ENCODE measurements around the gene MLXIP. TPM values are rescaled to one million over a fixed set of nuclear protein-coding genes. Genes with fewer than 3 reads are reported as not detected.
A peak's percentile ranks its signal among the peaks of the same experiment; 100 is the strongest.

MLXIP gene
- total RNA-seq, 2 donors from 2014 or later = 19.7 to 28.9 TPM

DNA sequence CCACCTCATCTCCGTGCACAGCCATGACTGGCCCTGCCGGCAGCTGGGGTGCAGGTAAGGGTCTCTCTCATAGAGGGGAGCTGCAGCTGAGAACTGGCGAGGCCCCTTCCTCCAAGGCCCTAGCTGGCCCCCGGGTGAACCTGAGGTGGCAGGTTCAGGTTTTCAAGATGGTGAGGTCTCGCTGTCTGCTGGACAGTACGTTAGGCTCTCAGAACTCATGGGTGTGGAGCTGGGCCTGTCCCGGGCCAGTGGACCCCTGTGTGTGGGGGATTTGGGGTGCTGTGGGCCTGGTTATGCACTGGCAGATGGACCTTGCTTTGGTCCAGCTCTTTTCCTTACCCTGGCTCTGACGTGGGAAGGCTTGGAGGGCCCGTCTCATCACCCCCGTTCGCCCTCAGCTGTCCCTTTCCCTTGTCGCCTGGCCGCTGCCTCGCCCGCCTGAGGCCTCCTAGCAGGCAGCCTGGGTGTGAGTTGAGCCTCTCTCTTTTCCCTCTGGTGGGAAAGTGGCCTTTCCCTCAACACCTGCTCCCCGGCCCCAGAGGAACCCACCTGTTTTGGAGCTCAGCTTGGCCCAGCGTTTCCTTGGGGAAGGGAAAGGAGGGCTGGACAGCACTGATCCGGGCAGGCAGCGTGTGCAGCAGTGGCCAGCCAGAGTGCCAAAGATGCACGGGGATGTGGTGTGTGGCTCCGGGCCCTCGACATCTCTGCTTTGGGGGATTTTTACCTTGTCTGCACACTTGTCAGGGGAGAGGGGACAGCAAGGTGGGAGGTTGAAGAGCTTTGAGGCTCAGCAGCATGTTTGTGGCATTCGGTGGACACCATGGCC is 67.2 kb downstream of the MLXIP start:
- H3K27ac Mint-ChIP-seq = no peak overlapping the region

DNA sequence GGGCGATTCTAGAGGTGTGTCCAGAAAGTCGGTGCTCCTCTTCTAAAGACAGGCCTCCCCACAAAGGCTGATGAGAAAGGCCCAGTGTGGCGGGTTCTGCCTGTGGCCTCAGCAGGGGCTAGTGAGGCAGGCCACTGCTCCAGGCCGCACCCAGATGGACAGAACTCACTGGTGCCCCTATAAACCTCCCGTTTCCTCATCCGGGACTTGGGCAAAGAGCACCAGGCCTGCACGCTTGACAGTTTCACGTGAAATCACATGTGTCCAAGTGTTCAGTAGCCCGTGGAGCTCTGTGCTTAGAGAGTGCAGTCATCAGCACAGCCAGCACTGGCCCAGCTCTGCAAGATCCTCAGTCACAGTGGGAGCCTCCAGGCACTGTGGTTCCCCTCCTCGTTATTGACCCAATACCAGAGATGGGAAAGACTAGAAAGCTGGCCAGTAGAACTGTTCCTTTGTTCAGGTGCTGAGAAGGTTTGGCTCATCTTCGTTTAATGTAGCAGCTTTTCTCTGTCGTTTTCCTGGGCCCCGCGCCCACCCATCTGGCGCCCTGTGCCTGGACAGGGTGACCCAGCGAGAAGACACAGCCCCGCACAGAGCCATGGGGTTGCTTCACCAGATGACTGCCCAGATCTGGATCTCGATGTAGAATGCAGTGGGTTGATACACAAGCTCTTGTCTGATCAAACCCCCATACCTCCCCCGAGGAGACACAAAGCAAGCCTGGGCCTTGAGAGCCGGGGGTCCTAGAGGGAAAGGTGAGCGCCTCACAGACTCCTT is 69.1 kb downstream of the MLXIP start:
- no peak overlapping the region for H3K27ac Mint-ChIP-seq
- H3K9me3 Mint-ChIP-seq = no peaks in the 10 kb centered on the region
- no peak for ATAC-seq (replicated peaks)
- peaks cover 3% of the 10 kb centered on the region for H3K4me1 Mint-ChIP-seq
- peaks cover 9% of the 10 kb centered on the region for H3K36me3 Mint-ChIP-seq (ENCODE audit: low read depth)
- no peaks in the 10 kb centered on the region for H3K27me3 Mint-ChIP-seq
- H3K4me3 Mint-ChIP-seq = no peak overlapping the region

More for the DNA sequence above, 67.2 kb downstream of the MLXIP start:
- Mint-ChIP-seq H3K4me3 (no peak overlapping the region), H3K27me3 (no peaks in the 10 kb centered on the region), H3K36me3 (ENCODE audit: low read depth) (peaks cover 19% of the 10 kb centered on the region), H3K9me3 (no peaks in the 10 kb centered on the region), H3K4me1 (peaks cover 3% of the 10 kb centered on the region)
- ATAC-seq (replicated peaks) = no peak

DNA sequence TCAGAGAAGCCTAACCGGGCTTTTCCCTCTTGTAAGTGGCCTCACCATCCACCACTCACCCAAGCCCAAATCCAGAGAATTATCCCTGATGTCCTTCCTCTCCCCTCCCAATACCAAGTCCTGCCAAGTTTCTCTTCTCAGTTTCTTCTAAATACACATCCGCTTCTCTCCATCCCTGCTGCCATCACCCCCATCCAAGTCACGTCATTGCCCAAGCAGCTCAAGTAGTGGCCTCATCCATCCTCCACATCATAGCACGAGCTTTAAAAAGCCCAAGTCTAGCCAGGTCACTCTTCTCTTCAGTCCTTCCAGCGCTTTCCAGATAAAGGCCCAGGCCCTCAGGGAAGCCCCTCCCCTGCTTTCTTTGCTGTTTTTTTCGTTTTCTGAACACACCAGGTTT is 70.1 kb downstream of the MLXIP start:
- ATAC-seq (replicated peaks) = no peak
- H3K9me3 Mint-ChIP-seq = no peaks in the 10 kb centered on the region
- peaks cover 3% of the 10 kb centered on the region for H3K4me1 Mint-ChIP-seq
- H3K27me3 Mint-ChIP-seq = no peaks in the 10 kb centered on the region
- H3K4me3 Mint-ChIP-seq = no peak overlapping the region
- H3K27ac Mint-ChIP-seq = no peak overlapping the region
- peaks cover 4% of the 10 kb centered on the region for H3K36me3 Mint-ChIP-seq (ENCODE audit: low read depth)

DNA sequence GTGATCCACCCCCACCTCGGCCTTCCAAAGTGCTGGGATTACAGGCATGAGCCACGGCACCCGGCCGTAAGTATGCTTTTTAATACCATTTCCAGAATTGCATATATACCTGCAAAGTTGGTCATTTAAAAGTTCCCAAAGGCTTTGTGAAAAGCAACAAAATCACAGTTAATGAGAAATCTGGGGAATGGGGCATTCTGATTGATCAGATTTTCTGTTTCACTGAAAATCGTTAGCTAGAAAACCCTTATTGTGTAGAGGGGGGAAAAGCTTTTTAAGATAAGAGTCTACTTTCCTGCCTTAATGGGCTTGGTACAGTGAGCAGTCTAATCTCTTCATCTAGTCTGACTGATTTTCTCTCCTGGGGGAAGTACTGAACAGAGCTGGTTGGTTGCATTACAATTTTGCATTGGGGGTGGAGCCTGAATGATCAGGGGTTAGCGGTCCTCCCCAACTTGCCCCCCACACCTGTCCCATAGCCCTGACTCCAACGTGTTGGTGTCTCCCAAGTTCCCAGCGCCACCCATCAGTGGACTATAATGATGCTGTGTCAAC is 71.6 kb downstream of the MLXIP start:
- ATAC-seq (replicated peaks) = no peak
- Mint-ChIP-seq H3K27me3 (no peaks in the 10 kb centered on the region), H3K4me3 (no peak overlapping the region), H3K27ac (no peak overlapping the region), H3K4me1 (no peaks in the 10 kb centered on the region), H3K9me3 (no peaks in the 10 kb centered on the region), H3K36me3 (ENCODE audit: low read depth) (no peaks in the 10 kb centered on the region)

DNA sequence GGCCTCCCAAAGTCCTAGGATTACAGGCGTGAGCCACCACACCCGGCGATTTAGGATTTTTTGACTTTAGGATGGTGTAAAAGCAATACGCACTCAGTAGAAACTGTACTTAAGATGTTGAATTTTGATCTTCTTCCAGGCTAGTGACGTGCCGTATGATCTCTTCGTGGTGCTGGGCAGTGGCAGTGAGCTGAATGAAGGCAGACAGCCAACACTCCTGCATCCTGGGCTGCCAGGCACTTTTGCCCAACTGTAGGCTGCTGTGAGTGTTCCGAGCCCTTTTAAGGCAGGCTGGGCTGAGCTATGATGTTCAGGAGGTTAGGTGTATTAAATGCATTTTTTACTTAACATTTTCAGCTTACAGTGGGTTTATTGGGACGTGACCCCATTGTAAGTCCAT is 74.2 kb downstream of the MLXIP start:
- no peak overlapping the region for H3K4me3 Mint-ChIP-seq
- no peak for ATAC-seq (replicated peaks)
- H3K36me3 Mint-ChIP-seq (ENCODE audit: low read depth) = no peaks in the 10 kb centered on the region
- H3K9me3 Mint-ChIP-seq = no peaks in the 10 kb centered on the region
- H3K27me3 Mint-ChIP-seq = no peaks in the 10 kb centered on the region
- H3K4me1 Mint-ChIP-seq = no peaks in the 10 kb centered on the region
- no peak overlapping the region for H3K27ac Mint-ChIP-seq

DNA sequence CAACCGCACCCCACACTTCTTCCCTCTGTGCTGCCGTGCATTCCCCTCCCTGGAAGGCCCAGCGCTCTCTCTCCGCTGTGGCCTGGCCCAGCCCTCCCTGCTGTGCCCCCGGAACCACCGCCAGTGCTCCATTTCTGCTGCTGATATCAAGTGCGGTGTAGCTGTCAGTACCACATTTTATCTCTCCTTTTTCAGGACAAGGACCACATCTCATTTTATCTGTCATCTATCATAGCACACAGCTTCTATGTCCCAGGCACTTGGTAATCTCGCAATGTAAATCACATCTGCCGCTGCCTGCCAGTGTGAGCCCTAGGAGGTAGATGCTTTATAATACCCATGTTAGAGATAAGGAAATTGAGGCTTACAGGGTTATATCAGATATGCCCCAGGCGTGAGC is 77.1 kb downstream of the MLXIP start:
- no peaks in the 10 kb centered on the region for H3K4me1 Mint-ChIP-seq
- H3K36me3 Mint-ChIP-seq (ENCODE audit: low read depth) = no peaks in the 10 kb centered on the region
- ATAC-seq (replicated peaks) = no peak
- H3K27ac Mint-ChIP-seq = no peak overlapping the region
- no peak overlapping the region for H3K4me3 Mint-ChIP-seq
- H3K9me3 Mint-ChIP-seq = no peaks in the 10 kb centered on the region
- no peaks in the 10 kb centered on the region for H3K27me3 Mint-ChIP-seq

DNA sequence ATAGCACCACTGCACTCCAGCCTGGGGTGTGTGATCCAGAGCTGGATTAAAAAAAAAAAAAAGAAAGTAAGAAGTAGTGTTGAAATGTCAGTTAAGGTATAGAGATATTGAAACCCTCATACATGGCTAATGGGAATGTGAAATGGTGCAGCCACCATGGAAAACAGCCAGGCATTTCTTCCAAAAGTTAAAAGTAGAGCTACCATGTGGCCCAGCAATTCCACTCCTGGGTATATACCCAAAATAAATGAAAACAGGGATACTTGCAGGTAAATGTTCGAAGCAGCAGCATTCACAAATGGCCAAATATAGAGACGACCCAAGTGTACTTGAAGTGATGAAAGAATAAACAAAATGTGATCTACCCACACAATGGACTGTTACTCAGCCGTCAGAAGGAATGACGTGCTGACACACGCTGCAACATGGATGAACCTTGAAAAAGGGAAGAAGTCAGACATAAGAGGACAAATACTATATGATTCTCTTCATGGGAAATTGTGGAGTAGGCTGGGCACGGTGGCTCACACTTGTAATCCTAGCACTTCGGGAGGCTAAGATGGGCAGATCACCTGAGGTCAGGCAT is 80.2 kb downstream of the MLXIP start:
- Mint-ChIP-seq H3K36me3 (ENCODE audit: low read depth) (no peaks in the 10 kb centered on the region), H3K4me1 (no peaks in the 10 kb centered on the region), H3K4me3 (no peak overlapping the region), H3K27me3 (peaks cover 3% of the 10 kb centered on the region), H3K9me3 (no peaks in the 10 kb centered on the region), H3K27ac (no peak overlapping the region)
- ATAC-seq (replicated peaks) = no peak

DNA sequence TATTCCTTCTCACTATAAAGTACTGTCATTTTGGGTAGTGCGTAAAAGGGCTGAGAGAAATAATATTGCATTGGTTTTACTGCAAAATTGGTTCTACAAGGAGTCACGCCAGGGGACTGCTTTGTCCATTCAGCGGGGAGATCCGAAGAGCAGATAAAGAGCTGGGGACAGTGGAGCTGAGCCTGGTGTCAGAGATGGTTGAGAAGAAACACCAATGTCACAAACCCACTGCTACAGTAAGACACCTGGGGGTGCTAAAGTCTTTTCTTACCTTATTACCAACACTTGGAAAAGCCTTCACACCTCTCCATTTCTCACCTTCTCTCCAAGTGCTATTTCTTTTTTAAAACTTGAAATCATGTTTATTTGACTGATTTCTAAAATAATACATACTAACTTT is 81.3 kb downstream of the MLXIP start:
- Mint-ChIP-seq H3K36me3 (ENCODE audit: low read depth) (no peaks in the 10 kb centered on the region), H3K4me1 (no peaks in the 10 kb centered on the region), H3K9me3 (no peaks in the 10 kb centered on the region), H3K4me3 (no peak overlapping the region), H3K27me3 (peaks cover 3% of the 10 kb centered on the region), H3K27ac (no peak overlapping the region)
- no peak for ATAC-seq (replicated peaks)

DNA sequence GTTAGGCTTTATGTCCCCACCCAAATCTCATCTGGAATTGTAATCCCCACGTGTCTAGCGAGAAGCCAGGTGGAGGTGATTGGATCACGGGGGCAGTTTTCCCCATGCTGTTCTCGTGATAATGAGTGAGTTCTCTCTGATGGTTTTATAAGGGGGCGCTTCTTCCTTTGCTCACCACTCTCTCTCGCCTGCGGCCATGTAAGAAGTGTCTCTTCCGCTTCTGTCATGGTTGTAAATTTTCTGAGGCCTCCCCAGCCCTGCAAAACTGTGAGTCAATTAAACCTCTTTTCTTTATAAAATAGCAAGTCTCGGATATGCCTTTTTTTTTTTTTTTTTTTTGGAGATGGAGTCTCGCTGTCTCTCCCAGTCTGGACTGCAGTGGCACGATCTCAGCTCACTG is 82.2 kb downstream of the MLXIP start:
- Mint-ChIP-seq H3K9me3 (no peaks in the 10 kb centered on the region), H3K4me1 (no peaks in the 10 kb centered on the region), H3K36me3 (ENCODE audit: low read depth) (no peaks in the 10 kb centered on the region), H3K27me3 (peaks cover 7% of the 10 kb centered on the region), H3K27ac (no peak overlapping the region), H3K4me3 (no peak overlapping the region)
- ATAC-seq (replicated peaks) = no peak

DNA sequence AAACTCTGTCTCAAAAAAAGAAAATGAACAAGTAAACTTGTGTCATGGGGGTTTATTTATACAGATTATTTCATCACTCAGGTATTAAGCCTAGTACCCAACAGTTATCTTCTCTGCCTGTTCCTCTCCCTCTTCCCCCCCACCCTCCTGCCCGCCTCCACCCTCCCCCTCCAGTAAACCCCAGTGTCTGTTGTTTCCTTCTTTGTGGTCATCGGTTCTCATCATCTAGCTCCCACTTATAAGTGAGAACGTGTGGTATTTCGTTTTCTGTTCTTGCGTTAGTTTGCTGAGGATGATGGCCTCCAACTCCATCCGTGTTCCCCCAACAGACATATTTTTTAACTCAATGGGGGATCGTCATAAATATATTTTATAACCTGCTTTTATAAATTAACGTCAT is 83.1 kb downstream of the MLXIP start:
- Mint-ChIP-seq H3K27me3 (peaks cover 7% of the 10 kb centered on the region), H3K36me3 (ENCODE audit: low read depth) (no peaks in the 10 kb centered on the region), H3K4me1 (no peaks in the 10 kb centered on the region), H3K27ac (no peak overlapping the region), H3K9me3 (no peaks in the 10 kb centered on the region), H3K4me3 (no peak overlapping the region)
- ATAC-seq (replicated peaks) = no peak

DNA sequence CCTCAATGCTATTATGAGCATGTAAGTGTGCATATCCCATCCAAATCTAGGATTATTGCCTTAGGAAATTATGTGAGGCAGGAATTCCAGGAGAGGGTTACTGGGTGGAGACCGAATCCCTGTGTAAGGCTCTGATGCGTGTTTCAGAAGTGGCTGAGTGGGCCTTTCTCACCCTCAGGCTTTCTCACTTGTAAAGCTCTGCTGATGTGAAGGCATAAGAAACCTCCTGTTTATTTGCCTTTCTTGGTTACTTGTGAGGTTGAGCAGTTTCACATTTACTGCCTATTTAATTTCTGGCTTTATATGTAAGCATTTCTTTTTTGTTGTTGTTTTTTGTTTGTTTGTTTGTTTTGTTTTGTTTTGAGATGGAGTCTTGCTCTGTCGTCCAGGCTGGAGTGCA is 84.4 kb downstream of the MLXIP start:
- no peak for ATAC-seq (replicated peaks)
- H3K4me1 Mint-ChIP-seq = no peaks in the 10 kb centered on the region
- no peak overlapping the region for H3K27ac Mint-ChIP-seq
- no peaks in the 10 kb centered on the region for H3K36me3 Mint-ChIP-seq (ENCODE audit: low read depth)
- peaks cover 7% of the 10 kb centered on the region for H3K27me3 Mint-ChIP-seq
- H3K4me3 Mint-ChIP-seq = no peak overlapping the region
- H3K9me3 Mint-ChIP-seq = no peaks in the 10 kb centered on the region

DNA sequence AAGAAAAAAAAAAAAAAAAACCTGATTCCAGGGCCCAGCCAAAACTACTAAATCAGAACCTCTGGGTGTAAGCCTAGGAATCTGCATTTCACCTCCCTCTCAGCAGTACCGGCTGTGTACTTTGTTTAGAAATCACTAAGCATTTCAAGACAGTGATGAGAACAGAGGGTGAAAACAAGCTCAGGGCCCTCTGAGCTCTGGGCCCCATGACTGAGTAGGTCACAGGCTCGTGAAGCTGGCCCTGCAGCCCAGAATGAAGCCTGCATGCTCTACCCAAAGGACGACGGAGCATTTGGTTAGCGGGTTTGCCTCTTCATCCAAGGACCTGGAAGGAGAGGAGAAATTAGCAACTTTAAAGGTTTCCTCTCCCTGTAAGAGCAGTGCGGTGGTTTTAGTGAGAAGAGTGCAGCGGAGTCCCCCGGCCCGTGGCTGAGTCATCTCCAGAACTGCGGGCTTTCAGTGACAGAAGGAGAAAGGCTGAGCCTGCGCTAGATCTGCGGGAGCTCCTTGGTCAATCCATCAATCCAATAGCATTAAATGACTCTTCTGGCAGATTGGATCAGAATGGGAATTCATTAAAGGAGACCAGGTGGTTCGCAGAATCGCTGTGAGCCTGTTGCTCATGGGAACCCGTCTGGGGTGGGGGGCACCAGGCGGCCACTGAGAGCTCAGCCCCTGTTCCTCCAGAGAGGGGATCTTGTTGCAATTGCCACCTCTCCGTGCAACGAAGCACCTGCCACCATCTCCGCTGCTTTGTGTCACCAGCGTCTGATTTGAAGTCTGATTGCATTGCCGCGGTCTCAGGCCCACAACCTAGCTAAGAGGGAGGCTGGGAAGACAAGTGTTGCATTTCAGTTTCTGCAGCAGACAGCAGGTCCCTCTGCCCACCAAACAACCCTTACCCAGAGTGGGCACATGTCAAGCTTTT is 88.1 kb downstream of the MLXIP start:
- peaks cover 7% of the 10 kb centered on the region for H3K27me3 Mint-ChIP-seq
- H3K4me1 Mint-ChIP-seq = no peaks in the 10 kb centered on the region
- H3K36me3 Mint-ChIP-seq (ENCODE audit: low read depth) = no peaks in the 10 kb centered on the region
- H3K4me3 Mint-ChIP-seq = peak overlapping the region; percentile 43
- H3K27ac Mint-ChIP-seq = no peak overlapping the region
- peak; percentile 94 for ATAC-seq (replicated peaks)
- H3K9me3 Mint-ChIP-seq = no peaks in the 10 kb centered on the region

DNA sequence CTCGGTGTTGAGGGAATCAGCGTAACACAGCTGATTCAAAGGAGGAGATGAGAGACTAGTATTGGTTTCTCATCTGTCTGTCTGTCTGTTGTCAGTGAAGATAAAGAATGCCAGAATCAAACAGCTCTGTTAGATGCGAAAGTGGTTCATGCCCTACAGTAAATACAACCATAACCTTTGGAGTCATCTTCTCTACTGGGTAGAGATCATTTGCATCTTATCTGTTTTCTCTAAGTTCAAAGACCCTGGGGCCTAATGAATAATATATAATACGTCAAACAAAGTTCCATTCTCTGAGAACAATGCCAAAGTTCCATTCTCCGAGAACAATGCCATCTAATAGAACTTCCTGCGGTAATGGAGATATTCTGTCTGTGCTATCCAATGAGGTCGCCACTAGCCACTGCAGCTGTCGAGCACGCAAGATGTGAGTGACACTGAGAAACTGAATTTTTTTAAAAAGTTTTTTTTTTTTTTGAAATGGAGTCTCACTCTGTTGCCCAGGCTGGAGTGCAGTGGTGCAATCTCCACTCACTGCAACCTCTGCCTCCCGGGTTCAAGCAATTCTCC is 88.9 kb downstream of the MLXIP start:
- Mint-ChIP-seq H3K36me3 (ENCODE audit: low read depth) (no peaks in the 10 kb centered on the region), H3K27ac (no peak overlapping the region), H3K27me3 (peaks cover 7% of the 10 kb centered on the region), H3K4me3 (peak overlapping the region; percentile 43), H3K9me3 (no peaks in the 10 kb centered on the region), H3K4me1 (no peaks in the 10 kb centered on the region)
- ATAC-seq (replicated peaks) = peak; percentile 18

Measured in activated T-helper 17 cell treated with anti-CD3 and anti-CD28 coated beads, Interleukin-2, amount 50 U/mL, for 72 hours (primary cell).